Neural progenitor cell (in vitro differentiated cells): ENCODE results near the gene PRCP. TPM values are rescaled to one million over a fixed set of nuclear protein-coding genes. Genes with fewer than 3 reads are reported as not detected.

Experiments
- DNase-seq: peaks from one replicate; pipeline ENCODE4 v3.0.0-alpha.2; 2016; ENCODE audit warnings: low spot score
- H2AFZ ChIP-seq: fragments of 200-600 bp; sonication (generic); replicated peaks from 2 replicates; pipeline ENCODE4 v1.6.1; 2016; ENCODE audit warnings: antibody characterized with exemption
- H3F3A ChIP-seq: fragments of 200-600 bp; sonication (generic); 2 replicates; pipeline ENCODE4 v1.6.1; 2016; ENCODE audit warnings: antibody characterized with exemption, low read depth
- H3K27ac ChIP-seq: fragments of 200-600 bp; sonication (generic); 2 replicates; pipeline ENCODE4 v1.5.1; 2016; ENCODE audit warnings: mild to moderate bottlenecking
- H3K27me3 ChIP-seq: fragments of 200-600 bp; sonication (generic); 2 replicates; pipeline ENCODE4 v1.6.1; 2016; ENCODE audit warnings: mild to moderate bottlenecking, moderate library complexity
- H3K36me3 ChIP-seq: fragments of 200-600 bp; sonication (generic); 2 replicates; pipeline ENCODE4 v1.5.1; 2016
- H3K4me1 ChIP-seq: fragments of 200-600 bp; sonication (generic); 2 replicates; pipeline ENCODE4 v1.6.1; 2016; ENCODE audit warnings: mixed run types
- H3K4me2 ChIP-seq: fragments of 200-600 bp; sonication (generic); 2 replicates; pipeline ENCODE4 v1.6.1; 2016
- H3K4me3 ChIP-seq: fragments of 200-600 bp; sonication (generic); 2 replicates; pipeline ENCODE4 v1.5.1; 2016
- H3K79me2 ChIP-seq: fragments of 200-600 bp; sonication (generic); 2 replicates; pipeline ENCODE4 v1.6.1; 2016; ENCODE audit warnings: low read depth
- H3K9ac ChIP-seq: fragments of 200-600 bp; sonication (generic); 2 replicates; pipeline ENCODE4 v1.6.1; 2016
- H3K9me3 ChIP-seq: fragments of 200-600 bp; sonication (generic); 2 replicates; pipeline ENCODE4 v1.5.1; 2016; ENCODE audit warnings: low read depth
- H4K20me1 ChIP-seq: fragments of 200-600 bp; sonication (generic); 2 replicates; pipeline ENCODE4 v1.6.1; 2016; ENCODE audit warnings: low read depth
- H3K27ac Mint-ChIP-seq: 3 replicates; pipeline ENCODE4 v1.8.0; 2021; ENCODE audit warnings: mixed read lengths
- H3K27me3 Mint-ChIP-seq: 2 replicates; pipeline ENCODE4 v1.8.0; 2022; ENCODE audit warnings: low read depth, mild to moderate bottlenecking, inconsistent platforms, moderate library complexity, mixed read lengths; ENCODE audit not compliant: insufficient read depth
- H3K36me3 Mint-ChIP-seq: 3 replicates; pipeline ENCODE4 v1.8.0; 2021; ENCODE audit warnings: mixed read lengths
- H3K4me1 Mint-ChIP-seq: 3 replicates; pipeline ENCODE4 v1.8.0; 2021; ENCODE audit warnings: mixed read lengths
- H3K4me3 Mint-ChIP-seq: 3 replicates; pipeline ENCODE4 v1.8.0; 2021; ENCODE audit warnings: mild to moderate bottlenecking, moderate library complexity, mixed read lengths
- H3K9me3 Mint-ChIP-seq: 3 replicates; pipeline ENCODE4 v1.8.0; 2020; ENCODE audit warnings: mixed read lengths
- CTCF ChIP-seq: fragments of 200-600 bp; sonication (generic); IDR thresholded peaks from 2 replicates; pipeline ENCODE4 v1.5.1; 2017; ENCODE audit warnings: antibody characterized with exemption, mild to moderate bottlenecking
- EZH2 ChIP-seq: fragments of 200-600 bp; sonication (generic); IDR thresholded peaks from 2 replicates; pipeline ENCODE4 v1.6.1; 2017; ENCODE audit warnings: antibody characterized with exemption, mild to moderate bottlenecking, moderate library complexity
- EZH2phosphoT487 ChIP-seq: fragments of 200-600 bp; sonication (generic); IDR thresholded peaks from 2 replicates; pipeline ENCODE4 v1.6.1; 2017; ENCODE audit warnings: antibody characterized with exemption
- total RNA-seq: library from RNA; depleted of rRNA; stranded (reverse); fragments of >200 nt; gene quantifications from 2 replicates; pipeline ENCODE4 v1.2.3, GENCODE V29; 2015; ENCODE audit warnings: low replicate concordance

The PRCP gene
- total RNA-seq, 1 donor from 2014 or later: 67.4 TPM

- Mint-ChIP-seq H3K36me3 (peaks cover 16% of the 10 kb centered on the region), H3K27ac (no peak overlapping the region), H3K4me1 (no peaks in the 10 kb centered on the region), H3K27me3 (no peaks in the 10 kb centered on the region), H3K9me3 (peaks cover 8% of the 10 kb centered on the region), H3K4me3 (no peak overlapping the region)
- TF ChIP-seq EZH2: no peak
- TF ChIP-seq EZH2phosphoT487: no peak
- no peak for TF ChIP-seq CTCF
- no peaks in the 10 kb centered on the region for H3K9me3 ChIP-seq
- H3K27me3 ChIP-seq: no peaks in the 10 kb centered on the region
- no peaks in the 10 kb centered on the region for H3K36me3 ChIP-seq
- no peak overlapping the region for H2AFZ ChIP-seq
- H3K79me2 ChIP-seq: peaks cover 68% of the 10 kb centered on the region
- no peak overlapping the region for H3K9ac ChIP-seq
- no peak for DNase-seq
- H3K27ac ChIP-seq: no peak overlapping the region
- peaks cover 12% of the 10 kb centered on the region for H3K4me1 ChIP-seq
- H3F3A ChIP-seq: peaks cover 12% of the 10 kb centered on the region
- no peaks in the 10 kb centered on the region for H4K20me1 ChIP-seq
- H3K4me2 ChIP-seq: no peak overlapping the region
- H3K4me3 ChIP-seq: no peak overlapping the region
Measured at GRCh38 chr11:82909015-82909640, 8.9 kb upstream of the PRCP start.

- Histone ChIP-seq H3K4me3 (no peak overlapping the region), H3K27ac (no peak overlapping the region), H3F3A (peaks cover 17% of the 10 kb centered on the region), H3K4me1 (peaks cover 12% of the 10 kb centered on the region), H3K9ac (no peak overlapping the region), H2AFZ (no peak overlapping the region), H3K27me3 (no peaks in the 10 kb centered on the region), H3K4me2 (no peak overlapping the region), H3K9me3 (no peaks in the 10 kb centered on the region), H4K20me1 (no peaks in the 10 kb centered on the region), H3K36me3 (no peaks in the 10 kb centered on the region), H3K79me2 (peaks cover 76% of the 10 kb centered on the region)
- Mint-ChIP-seq H3K36me3 (peaks cover 16% of the 10 kb centered on the region), H3K27ac (no peak overlapping the region), H3K4me1 (no peaks in the 10 kb centered on the region), H3K4me3 (no peak overlapping the region), H3K9me3 (peaks cover 8% of the 10 kb centered on the region), H3K27me3 (no peaks in the 10 kb centered on the region)
- no peak for TF ChIP-seq CTCF
- TF ChIP-seq EZH2phosphoT487: no peak
- no peak for TF ChIP-seq EZH2
- DNase-seq: no peak
Measured at GRCh38 chr11:82908311-82908710, 8.1 kb upstream of the PRCP start.

GRCh38 chr11:82907371-82907770 is 7.1 kb upstream of the PRCP start:
- no peak overlapping the region for H3K9ac ChIP-seq
- H3K4me1 Mint-ChIP-seq: peaks cover 6% of the 10 kb centered on the region
- no peaks in the 10 kb centered on the region for H3K9me3 ChIP-seq
- H3K9me3 Mint-ChIP-seq: peaks cover 8% of the 10 kb centered on the region
- no peak overlapping the region for H3K27ac Mint-ChIP-seq
- H2AFZ ChIP-seq: no peak overlapping the region
- peaks cover 11% of the 10 kb centered on the region for H3K36me3 Mint-ChIP-seq
- H3K36me3 ChIP-seq: no peaks in the 10 kb centered on the region
- no peak overlapping the region for H3K4me3 Mint-ChIP-seq
- no peaks in the 10 kb centered on the region for H4K20me1 ChIP-seq
- H3K4me1 ChIP-seq: peaks cover 17% of the 10 kb centered on the region
- no peak overlapping the region for H3K27ac ChIP-seq
- no peak overlapping the region for H3K4me2 ChIP-seq
- TF ChIP-seq EZH2phosphoT487 (no peak), CTCF (no peak), EZH2 (no peak)
- H3K27me3 ChIP-seq: no peaks in the 10 kb centered on the region
- peaks cover 1% of the 10 kb centered on the region for H3K27me3 Mint-ChIP-seq
- no peak overlapping the region for H3K4me3 ChIP-seq
- no peak for DNase-seq
- H3K79me2 ChIP-seq: peaks cover 86% of the 10 kb centered on the region
- peaks cover 17% of the 10 kb centered on the region for H3F3A ChIP-seq
